Stimulated activated naive CD8-positive, alpha-beta T cell treated with anti-CD3 and anti-CD28 coated beads, Interleukin-15, Interleukin-2, amounts not matched to agents 100 ng/mL and 50 ng/mL, for 24 hours (primary cell): ENCODE results near the gene PRKN.

Experiments used
- H3K27ac Mint-ChIP-seq: one replicate; pipeline ENCODE4 v1.8.0; 2021; ENCODE audit warnings: mild to moderate bottlenecking, mixed read lengths
- H3K27me3 Mint-ChIP-seq: one replicate; pipeline ENCODE4 v1.8.0; 2021; ENCODE audit warnings: mixed read lengths
- H3K36me3 Mint-ChIP-seq: one replicate; pipeline ENCODE4 v1.8.0; 2021; ENCODE audit warnings: low read depth, mixed read lengths
- H3K4me1 Mint-ChIP-seq: one replicate; pipeline ENCODE4 v1.8.0; 2021; ENCODE audit warnings: low read depth, mixed read lengths
- H3K4me3 Mint-ChIP-seq: one replicate; pipeline ENCODE4 v1.8.0; 2021; ENCODE audit warnings: mild to moderate bottlenecking, mixed read lengths
- H3K9me3 Mint-ChIP-seq: one replicate; pipeline ENCODE4 v1.8.0; 2021; ENCODE audit warnings: mixed read lengths

The PRKN gene

DNA sequence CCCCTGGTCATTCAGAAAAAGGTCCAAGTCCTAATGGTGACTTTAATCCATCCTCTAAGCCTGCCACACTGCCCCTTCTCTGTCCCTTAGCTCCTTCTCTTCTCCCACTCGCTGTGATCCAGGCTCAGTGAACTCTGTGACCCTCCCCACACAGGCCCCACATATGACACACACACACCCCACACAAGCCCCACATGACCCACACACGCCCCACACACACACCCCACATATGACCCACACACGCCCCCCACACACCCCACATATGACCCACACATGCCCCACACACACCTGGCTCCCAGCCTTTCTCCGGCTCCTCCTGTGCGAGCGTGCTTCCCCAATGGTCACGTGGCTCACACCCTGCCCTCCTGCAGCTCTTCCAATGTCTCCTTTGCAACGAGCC lies 925.3 kb downstream of the PRKN start:
- no peak overlapping the region for H3K4me3 Mint-ChIP-seq
- no peaks in the 10 kb centered on the region for H3K27me3 Mint-ChIP-seq
- H3K36me3 Mint-ChIP-seq = no peaks in the 10 kb centered on the region
- no peaks in the 10 kb centered on the region for H3K9me3 Mint-ChIP-seq
- H3K4me1 Mint-ChIP-seq = peaks cover 3% of the 10 kb centered on the region
- H3K27ac Mint-ChIP-seq = no peak overlapping the region

DNA sequence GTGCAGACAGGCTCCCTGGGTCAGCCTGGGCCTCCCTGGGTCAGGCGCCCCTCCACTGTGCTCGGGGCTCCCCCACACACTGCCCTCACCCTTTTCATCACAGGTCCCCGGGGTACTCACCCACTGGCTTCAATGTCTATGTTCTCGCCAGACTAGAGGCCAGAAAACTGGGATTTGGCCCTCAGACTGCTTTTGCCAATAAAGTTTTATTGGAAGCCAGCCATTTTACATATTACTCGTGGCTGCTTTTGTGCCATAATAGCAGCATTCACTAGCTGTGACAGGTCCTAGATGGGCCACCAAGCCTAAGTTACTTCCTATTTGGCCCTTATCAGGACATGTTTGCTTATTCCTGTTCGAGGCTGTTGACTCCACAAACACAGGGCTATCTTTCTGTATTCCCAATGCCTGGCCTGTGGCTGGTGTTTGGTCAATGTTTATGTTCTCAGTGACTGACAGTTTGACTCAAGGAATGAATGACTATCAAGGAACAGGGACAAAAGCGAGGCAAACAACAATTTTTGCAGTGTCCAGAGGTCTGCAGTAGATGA lies 928.6 kb downstream of the PRKN start:
- H3K9me3 Mint-ChIP-seq = peaks cover 4% of the 10 kb centered on the region
- H3K4me1 Mint-ChIP-seq = no peaks in the 10 kb centered on the region
- no peaks in the 10 kb centered on the region for H3K27me3 Mint-ChIP-seq
- H3K4me3 Mint-ChIP-seq = no peak overlapping the region
- peaks cover 3% of the 10 kb centered on the region for H3K36me3 Mint-ChIP-seq
- H3K27ac Mint-ChIP-seq = no peak overlapping the region

DNA sequence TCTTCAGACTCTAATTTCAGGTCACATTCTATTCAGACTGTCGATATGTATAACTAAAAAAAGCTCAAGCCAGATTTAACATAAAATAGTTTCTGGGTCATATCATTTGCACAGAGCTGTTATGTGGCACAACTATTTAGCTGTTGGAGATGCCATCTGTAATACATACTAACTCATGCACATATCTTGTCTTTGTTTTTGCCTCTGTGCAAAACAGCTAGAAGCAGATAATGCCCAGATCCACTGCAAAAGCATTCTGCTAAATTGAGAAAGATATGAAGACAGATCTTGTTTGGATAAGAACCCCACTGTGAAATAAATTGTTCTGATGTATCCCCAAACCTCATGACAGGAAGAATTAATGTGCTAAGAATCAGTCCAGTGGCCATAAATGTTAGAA lies 930.9 kb downstream of the PRKN start:
- Mint-ChIP-seq H3K4me3 (no peak overlapping the region), H3K4me1 (no peaks in the 10 kb centered on the region), H3K9me3 (peaks cover 11% of the 10 kb centered on the region), H3K27me3 (no peaks in the 10 kb centered on the region), H3K36me3 (peaks cover 3% of the 10 kb centered on the region), H3K27ac (no peak overlapping the region)

DNA sequence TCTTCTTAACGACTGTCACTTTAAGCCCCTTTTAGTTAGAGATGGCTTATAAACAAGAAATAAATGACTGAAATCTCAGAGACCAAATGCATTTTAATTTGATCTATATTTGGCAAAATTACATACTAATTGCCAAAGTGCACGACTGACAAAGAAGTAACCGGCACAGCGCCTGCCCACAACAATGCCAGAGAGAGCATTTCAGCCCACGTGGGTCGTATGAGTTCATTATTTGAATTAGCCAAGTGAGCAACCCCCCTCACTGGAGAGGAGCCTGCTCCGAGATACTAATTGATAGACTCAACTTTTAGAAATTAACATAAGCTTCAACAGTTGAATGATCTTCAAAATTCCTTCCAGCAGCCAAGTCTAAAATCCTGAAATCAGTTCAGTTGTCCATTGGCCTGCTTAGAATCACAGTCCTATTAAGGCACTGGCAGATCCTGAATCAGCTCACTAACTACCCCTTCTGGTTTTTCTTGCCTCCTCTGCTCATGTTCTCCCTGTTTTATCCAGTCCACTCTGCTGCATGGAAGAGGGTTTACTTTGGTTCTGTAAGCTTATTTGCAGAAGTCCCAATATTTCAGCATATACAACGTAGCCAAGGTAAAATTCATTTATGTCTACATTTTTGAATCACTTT lies 934.6 kb downstream of the PRKN start:
- Mint-ChIP-seq H3K4me1 (no peaks in the 10 kb centered on the region), H3K9me3 (peaks cover 11% of the 10 kb centered on the region), H3K4me3 (no peak overlapping the region), H3K27ac (no peak overlapping the region), H3K36me3 (peaks cover 3% of the 10 kb centered on the region), H3K27me3 (no peaks in the 10 kb centered on the region)

DNA sequence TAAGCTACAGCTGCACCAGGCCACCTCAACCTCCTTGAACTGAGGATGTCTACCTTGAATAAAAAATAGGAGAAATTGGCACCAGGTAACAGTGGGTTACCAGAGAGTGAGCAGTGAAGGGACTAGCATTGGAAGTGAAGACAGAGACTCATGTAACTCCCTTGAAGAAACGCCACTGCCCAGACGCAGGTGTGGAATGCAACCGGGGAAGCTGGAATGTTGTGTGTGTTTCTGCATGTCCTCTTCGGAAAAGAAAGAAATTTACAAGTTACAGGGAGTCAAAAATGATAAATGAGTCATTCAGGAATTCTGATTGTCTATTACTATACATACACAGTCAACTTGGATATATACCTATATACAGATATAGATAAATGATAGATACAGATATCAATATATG lies 939.0 kb downstream of the PRKN start:
- Mint-ChIP-seq H3K27ac (no peak overlapping the region), H3K36me3 (no peaks in the 10 kb centered on the region), H3K27me3 (no peaks in the 10 kb centered on the region), H3K4me3 (no peak overlapping the region), H3K4me1 (no peaks in the 10 kb centered on the region), H3K9me3 (peaks cover 7% of the 10 kb centered on the region)

DNA sequence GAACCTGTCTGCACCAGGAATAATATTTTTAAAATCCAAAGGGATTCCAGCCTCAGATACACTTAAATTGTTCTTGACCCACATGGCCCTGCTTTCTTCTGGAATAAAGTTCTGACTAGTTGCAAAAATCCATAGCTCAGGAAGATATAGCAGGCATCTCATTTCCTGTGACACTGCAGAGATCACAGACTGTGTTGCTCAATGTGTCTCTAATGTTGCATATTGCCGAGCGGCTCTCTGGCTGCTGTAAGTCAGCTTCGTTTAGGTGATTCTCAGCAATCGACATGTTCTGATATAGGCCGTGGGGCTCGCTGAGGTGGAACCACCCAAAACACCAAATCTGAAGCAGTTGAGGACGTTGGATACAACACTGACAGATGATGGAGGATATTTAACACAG lies 955.4 kb downstream of the PRKN start:
- H3K9me3 Mint-ChIP-seq = no peaks in the 10 kb centered on the region

DNA sequence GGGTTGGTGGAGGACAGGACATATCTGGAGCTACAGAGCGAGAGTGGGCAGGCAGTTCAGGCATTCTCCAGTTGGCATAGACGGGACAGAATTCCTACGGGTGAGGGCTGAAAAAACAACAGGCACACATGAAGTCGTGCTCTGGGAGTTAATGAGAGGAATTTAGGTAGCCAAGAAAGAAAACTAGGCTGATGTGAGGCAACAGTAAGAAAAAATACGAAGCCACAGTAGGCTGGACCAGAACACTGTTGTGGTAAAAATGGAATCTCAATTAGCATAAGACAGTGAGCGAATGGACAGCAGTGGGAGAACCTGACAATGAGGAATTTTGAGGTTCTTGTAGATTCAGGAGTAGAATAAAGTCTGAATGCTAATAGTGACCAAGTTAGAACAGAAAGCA lies 965.6 kb downstream of the PRKN start:
- H3K9me3 Mint-ChIP-seq = no peaks in the 10 kb centered on the region
- no peaks in the 10 kb centered on the region for H3K27me3 Mint-ChIP-seq
- H3K36me3 Mint-ChIP-seq = no peaks in the 10 kb centered on the region
- H3K27ac Mint-ChIP-seq = no peak overlapping the region
- H3K4me1 Mint-ChIP-seq = no peaks in the 10 kb centered on the region
- no peak overlapping the region for H3K4me3 Mint-ChIP-seq

More for the DNA sequence above, 955.4 kb downstream of the PRKN start:
- no peaks in the 10 kb centered on the region for H3K27me3 Mint-ChIP-seq
- no peak overlapping the region for H3K4me3 Mint-ChIP-seq
- no peaks in the 10 kb centered on the region for H3K4me1 Mint-ChIP-seq
- no peaks in the 10 kb centered on the region for H3K36me3 Mint-ChIP-seq
- H3K27ac Mint-ChIP-seq = no peak overlapping the region

DNA sequence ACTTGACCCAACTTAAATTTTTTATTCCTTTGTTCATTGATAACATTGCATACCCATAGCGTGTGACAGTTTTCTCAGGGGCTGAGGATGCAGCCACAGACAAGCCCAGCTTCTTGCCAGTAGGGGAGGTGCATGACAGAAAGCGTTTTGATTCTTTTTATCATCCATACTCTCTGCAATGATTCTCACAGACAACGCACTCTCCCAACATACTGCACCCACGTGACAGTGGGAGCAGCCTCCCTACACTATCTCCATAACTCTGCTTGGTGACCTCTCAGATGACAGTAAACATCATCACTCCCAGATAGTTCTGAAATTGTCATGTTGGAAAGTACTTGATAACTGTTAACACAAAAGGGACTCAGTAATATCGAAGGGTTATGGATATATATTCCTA lies 972.5 kb downstream of the PRKN start:
- no peaks in the 10 kb centered on the region for H3K4me1 Mint-ChIP-seq
- no peaks in the 10 kb centered on the region for H3K36me3 Mint-ChIP-seq
- H3K9me3 Mint-ChIP-seq = no peaks in the 10 kb centered on the region
- no peaks in the 10 kb centered on the region for H3K27me3 Mint-ChIP-seq
- H3K27ac Mint-ChIP-seq = no peak overlapping the region
- H3K4me3 Mint-ChIP-seq = no peak overlapping the region

DNA sequence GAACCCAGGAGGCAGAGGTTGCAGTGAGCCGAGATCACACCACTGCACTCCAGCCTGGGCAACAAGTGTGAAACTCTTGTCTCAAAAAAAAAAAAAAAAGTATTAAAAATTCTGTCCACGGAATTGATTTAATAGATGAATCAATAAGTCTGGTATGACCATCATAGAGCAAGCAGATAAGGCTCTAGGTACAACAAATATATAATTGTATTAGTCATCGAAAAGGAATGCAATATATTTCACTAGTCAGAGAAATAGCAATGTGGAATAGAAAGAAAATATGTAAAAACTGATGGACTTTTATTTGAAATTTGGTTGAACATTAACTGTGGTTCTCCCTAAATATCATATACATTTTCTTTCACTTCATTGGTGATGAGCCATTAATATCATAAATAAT lies 976.9 kb downstream of the PRKN start:
- Mint-ChIP-seq H3K36me3 (no peaks in the 10 kb centered on the region), H3K27me3 (no peaks in the 10 kb centered on the region), H3K27ac (no peak overlapping the region), H3K4me3 (no peak overlapping the region), H3K4me1 (no peaks in the 10 kb centered on the region), H3K9me3 (no peaks in the 10 kb centered on the region)

DNA sequence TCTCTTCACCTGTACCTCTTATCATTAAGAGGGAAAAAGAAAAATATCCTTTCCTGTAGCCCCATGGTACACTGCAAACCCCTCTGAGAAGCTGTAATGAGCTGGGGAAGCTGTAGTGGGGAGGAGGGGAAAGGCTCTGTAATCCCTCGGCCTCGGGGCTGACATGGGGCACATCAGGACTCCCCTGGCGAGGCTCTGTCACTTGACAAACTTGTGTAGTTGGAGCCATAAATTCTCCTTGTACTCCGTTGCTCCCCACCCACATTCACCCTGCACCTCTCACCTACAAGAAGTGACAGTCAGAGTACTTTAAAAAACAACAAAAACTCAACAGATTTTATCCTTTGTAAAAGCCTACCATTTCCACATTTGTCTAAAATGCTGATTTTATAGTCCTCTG lies 978.0 kb downstream of the PRKN start:
- Mint-ChIP-seq H3K27ac (no peak overlapping the region), H3K9me3 (no peaks in the 10 kb centered on the region), H3K36me3 (no peaks in the 10 kb centered on the region), H3K4me3 (no peak overlapping the region), H3K4me1 (no peaks in the 10 kb centered on the region), H3K27me3 (no peaks in the 10 kb centered on the region)

DNA sequence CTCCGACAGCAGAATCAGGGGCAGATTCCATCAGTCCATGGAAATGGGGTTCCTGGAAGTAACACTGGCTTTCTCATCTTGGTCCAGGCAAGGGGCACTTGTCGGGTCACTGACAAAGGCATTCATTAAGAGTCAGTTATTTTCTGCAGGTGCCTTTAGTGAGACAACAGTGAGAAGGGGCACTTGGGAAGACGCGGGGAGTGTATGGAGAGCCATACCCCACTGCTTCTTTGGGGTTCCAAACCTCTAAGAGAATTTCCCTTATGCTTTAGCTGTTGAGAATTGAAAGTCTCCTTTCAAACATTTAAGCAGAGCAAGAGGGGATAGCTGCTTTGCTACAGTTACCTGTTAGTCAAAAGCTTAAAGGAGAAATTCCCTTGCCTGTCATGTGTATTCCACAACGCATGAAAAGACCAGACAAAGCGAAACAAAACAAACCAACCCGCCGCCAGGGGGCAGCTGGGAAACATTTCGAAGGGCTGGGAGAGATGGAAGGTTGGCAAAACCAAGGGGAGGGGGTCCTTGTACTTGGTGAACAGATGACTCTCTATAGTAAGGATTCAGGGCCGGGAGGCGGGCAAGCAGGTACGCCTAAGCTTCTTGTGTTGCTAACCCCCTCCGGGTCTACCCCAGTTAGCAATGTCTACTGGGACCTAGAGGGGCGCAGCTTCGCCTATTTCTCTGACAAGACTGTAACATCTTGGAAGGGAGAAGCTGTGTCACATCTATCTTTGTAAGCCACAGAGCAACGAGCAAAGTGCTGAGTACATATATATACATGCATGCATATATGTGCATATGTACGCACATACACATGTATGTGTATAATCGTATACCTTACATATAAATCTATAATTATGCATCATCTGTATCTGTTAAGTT lies 978.8 kb downstream of the PRKN start:
- no peaks in the 10 kb centered on the region for H3K4me1 Mint-ChIP-seq
- no peak overlapping the region for H3K27ac Mint-ChIP-seq
- no peaks in the 10 kb centered on the region for H3K9me3 Mint-ChIP-seq
- H3K27me3 Mint-ChIP-seq = no peaks in the 10 kb centered on the region
- H3K4me3 Mint-ChIP-seq = no peak overlapping the region
- no peaks in the 10 kb centered on the region for H3K36me3 Mint-ChIP-seq

DNA sequence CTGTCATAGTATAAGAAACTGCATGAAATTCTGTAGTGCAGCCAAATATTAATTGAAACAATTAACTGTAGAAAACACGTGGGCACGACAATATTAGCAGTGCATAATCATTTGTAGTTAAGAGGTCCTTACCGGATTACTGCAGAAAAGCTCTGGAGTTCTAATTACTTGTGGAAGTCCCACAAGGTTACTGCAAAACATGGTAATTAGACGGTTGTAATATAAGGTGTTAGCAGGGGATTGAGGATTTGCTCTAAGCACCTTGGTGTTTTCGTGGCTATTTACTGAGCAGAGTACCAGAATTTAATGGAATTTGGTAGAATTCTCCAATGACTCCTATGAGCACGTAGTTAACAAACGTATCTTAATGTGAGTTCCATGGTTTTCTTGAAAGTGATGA lies 980.1 kb downstream of the PRKN start:
- Mint-ChIP-seq H3K27ac (no peak overlapping the region), H3K4me3 (no peak overlapping the region), H3K27me3 (no peaks in the 10 kb centered on the region), H3K9me3 (no peaks in the 10 kb centered on the region), H3K4me1 (no peaks in the 10 kb centered on the region), H3K36me3 (no peaks in the 10 kb centered on the region)

DNA sequence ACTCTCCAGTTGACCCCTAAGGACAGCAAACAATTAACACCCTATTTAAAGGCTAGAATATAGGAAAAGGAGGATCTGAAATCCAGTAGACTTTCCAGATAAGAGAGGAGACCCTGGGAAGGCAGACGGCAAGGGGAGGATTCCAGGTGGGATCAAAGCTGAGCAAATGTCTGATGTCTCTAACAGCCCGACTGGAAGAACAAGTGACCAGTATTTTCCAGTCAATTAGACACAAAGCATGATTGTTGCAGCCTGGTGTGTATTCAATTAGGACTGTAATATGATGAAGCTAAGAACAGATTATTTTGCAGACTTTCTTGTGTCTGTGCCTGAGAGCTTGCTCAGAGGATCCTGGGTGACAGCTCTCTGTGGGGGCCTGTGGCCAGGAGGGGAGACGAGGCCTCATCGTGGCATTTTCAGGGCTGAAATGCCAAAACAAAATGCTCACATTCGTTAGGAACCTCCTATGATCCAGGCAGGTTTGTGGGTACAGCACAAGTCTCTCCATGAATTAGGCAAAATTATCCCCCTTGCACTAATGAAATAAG lies 981.9 kb downstream of the PRKN start:
- Mint-ChIP-seq H3K4me3 (no peak overlapping the region), H3K27me3 (no peaks in the 10 kb centered on the region), H3K4me1 (no peaks in the 10 kb centered on the region), H3K9me3 (no peaks in the 10 kb centered on the region), H3K27ac (no peak overlapping the region), H3K36me3 (no peaks in the 10 kb centered on the region)

DNA sequence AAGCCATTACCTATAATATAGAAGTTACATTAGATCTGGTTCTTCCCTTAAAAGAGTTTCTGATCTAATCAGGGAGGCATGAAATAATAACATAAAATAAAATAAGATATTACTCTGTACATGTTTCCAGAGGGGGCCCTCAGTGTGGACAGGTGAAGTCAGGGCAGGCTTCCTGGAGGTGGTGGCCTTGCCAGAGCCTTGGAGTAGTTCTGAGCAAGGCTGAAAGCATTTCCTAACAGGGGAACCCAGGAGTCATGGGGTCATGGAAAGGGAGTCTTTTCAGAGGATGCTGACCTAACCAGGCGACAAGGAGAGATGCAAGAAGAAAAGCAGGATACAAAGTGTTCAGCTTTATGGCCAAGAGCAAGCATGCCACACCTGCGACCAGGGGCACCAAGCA lies 982.4 kb downstream of the PRKN start:
- no peak overlapping the region for H3K27ac Mint-ChIP-seq
- no peaks in the 10 kb centered on the region for H3K9me3 Mint-ChIP-seq
- H3K27me3 Mint-ChIP-seq = no peaks in the 10 kb centered on the region
- H3K4me1 Mint-ChIP-seq = no peaks in the 10 kb centered on the region
- no peaks in the 10 kb centered on the region for H3K36me3 Mint-ChIP-seq
- H3K4me3 Mint-ChIP-seq = no peak overlapping the region
